NOMO-1 treated with dmso at 0.1 percent for 144 hours (cell line): ENCODE data around the gene SLFN12L.
A peak's percentile ranks its signal among the peaks of the same experiment; 100 is the strongest.

Source experiments
- DNase-seq: peaks from one replicate; lab custom pipeline; 2025; ENCODE audit not compliant: unreplicated experiment; lab: John Stamatoyannopoulos, UW

Gene SLFN12L

GRCh38 chr17:35433075-35433894, 104.2 kb downstream of the SLFN12L start:
- peak; percentile 90 for DNase-seq

DNA sequence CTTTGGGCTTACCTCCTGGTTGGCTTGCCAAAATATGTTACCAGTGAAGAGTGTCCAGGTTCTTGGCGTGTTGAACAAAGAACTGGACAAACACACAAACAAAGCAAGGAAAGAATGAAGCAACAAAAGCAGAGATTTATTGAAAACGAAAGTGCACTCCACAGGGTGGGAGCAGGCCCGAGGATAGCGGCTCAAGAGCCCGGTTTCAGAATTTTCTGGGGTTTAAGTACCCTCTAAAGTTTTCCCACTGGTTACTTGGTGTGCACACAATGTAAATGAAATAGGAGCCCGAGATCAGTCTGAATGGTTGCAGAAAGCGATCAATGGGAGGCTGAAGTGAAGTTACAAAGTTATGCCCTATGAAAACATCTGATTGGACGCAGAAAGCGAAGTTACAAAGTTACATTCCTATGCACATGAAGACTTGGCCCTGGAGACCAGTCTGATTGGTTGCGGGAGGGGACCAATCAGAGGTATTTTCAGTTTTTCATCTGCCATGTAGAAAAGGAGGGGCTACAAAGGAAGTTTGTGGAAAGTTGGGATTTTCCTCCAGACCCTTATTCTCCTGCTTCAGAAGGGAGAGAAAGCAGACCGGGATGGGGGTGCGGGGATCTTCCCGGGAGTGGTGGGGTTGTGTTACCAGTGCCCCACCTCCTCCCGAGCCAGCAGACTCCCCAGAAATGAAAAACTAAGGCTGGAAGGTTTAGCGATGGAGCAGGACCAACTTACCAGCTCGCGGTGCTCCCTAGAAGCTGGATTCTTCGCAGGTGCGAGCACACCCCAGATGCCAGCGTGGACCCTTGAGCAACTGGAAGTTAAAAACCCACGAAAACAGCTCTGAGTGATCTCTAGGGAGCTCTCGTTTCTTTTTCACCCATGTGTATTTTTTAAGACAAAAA, 105.1 kb downstream of the SLFN12L start, which contains the start of gene SLFN12:
TSS of gene SLFN12 (minus strand) at position 325 of the 899 bp plus-strand sequence. CDS start 9,472 bp downstream, outside the sequence.
- DNase-seq, result peak; percentile 55

- no peak for DNase-seq
These were observed 107.8 kb downstream of the SLFN12L start for GRCh38 chr17:35429702-35430101.

DNA sequence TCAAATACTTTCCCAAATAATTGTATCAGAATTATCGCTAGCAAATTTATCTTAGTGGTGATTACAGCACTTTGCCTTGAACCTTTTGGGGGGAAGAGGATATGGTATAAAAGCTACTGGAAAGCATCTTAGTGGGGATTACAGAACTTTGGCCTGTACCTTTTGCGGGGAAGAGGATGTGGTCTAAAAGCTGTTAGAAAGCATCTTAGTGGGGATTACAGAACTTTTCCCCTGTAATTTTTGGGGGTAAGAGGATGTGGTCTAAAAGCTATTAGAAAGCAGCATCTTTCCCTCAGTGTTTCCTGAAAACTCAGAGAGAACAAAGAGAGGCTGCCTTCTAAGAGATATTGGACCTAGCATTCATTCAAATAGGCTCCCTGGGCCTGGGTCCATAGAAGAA, 109.2 kb downstream of the SLFN12L start:
- no peak for DNase-seq

DNA sequence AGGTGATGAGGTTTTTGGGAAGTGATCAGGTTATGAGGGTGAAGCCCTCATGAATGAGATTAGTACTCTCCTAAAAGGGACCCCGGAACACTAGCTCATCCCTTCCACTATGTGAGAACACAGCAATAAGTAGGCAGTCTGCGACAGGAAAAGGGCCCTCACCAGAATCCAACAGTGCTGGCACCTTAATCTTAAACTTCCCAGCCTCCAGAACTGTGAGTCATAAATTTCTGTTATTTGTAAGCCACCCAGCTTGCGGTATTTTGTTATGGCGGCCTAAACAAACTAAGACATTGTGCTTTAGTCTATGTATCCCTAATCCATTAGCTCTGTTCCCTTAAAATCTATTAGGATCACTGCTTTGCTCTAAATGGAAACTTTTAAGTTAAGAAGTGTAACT, 113.7 kb downstream of the SLFN12L start:
- no peak for DNase-seq
